Stimulated activated CD4-positive, alpha-beta T cell treated with anti-CD3 and anti-CD28 coated beads, Interleukin-15, amount 100 ng/mL, for 24 hours (primary cell): ENCODE results near the gene B4GALT5.

ENCODE experiments used
- DNase-seq: peaks from one replicate; pipeline ENCODE4 v3.0.0-alpha.2; 2020

The B4GALT5 gene

DNA sequence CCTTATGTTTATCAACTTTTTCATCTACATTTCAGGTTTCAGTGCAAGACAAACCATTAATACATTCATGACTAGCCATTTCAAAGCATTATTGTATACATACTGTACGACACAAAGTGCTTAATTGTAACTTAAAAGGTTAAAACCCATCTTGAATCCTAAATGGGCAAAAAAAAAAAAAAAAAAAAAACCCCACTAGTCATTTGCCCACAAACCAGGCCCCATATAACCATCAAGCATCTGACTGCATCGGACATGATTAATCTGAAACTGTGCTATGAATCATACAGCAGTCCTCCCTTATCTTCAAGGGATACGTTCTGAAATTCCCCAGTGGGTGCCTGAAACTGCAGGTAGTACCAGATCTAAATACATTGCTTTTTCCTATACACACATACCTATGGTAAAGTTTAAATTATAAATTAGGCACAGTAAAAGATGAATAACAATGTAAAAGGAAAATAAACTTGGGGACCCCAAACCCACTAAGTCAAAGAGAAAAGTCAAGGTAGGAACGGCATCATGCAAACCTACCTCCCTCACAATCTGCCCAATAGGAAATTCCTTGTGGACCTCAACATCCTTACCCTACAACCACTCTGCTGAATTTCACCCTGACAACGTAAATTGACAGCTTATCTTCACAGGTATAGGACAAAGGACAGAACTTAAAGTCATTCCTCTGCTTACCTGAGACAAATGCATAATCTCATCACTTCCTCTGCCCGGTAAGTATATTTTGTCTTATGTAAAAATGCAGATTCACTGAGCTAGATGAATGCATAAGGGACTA lies 14.3 kb downstream of the B4GALT5 start:
- DNase-seq = peak; percentile 47

DNA sequence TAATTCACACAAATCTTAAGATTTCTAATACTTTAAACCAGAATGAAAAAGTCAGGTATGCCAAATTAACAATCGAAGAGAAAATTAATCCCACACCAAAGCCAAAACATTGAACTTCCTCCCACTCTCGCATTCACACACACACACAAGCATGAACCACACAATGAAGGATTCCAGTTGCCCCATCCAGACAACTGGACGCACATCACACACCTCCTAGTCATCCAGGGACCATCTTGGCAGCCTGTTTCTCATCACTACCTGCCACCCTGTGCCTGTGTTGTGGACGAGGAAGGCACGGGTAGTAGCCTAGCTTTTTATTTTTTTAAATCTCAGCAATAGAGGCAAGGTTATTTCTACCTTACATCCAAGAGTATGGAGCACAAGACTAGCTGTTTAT lies 15.2 kb downstream of the B4GALT5 start:
- DNase-seq = no peak

- DNase-seq = no peak
These were observed 16.6 kb downstream of the B4GALT5 start for GRCh38 chr20:49697071-49697470.

DNA sequence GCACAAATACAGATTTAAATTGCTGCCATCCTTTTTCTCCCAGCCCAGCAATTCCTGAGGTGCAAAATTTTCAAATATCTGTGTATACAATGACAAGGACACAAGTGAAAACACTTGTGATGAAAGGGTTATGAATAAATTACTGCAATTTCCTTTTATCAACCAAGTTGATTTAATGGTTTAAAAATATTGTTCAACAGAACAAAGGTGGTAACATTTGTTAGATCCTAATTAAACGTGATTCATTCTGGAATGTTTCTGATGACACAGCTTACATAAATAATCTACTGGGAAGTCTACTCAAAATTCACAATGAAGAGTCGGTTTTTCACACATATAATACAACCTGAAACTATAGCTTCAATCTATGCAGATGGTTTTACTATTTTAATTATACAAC lies 17.1 kb downstream of the B4GALT5 start:
- DNase-seq = no peak

- DNase-seq = no peak
These were observed 17.8 kb downstream of the B4GALT5 start for GRCh38 chr20:49695830-49696229.

DNA sequence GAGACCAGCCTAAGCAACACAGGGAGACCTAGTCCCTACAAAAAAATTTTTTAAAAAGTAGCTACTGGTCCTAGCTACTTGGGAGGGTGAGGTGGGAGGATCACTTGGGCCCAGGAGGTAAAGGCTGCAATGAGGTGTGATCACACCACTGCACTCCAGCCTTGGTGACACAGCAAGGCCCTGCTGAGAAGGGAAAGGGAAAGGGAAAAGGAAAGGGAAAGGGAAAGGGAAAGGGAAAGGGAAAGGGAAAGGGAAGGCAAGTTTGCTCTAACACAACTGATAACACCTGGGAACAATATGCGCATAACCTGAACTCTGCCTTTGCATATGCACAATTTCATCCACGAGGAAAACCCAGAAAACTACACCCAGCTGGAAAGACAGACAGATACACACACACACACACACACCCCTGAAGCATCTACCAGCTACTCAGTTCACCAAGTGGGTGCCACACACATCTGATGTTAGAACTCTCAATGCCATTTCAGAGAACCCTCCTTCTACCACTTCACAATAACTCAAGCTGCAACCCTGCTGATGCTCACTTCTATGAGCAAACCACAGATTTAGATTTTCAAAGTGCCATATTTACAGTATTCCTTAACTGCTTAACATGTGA lies 19.1 kb downstream of the B4GALT5 start:
- DNase-seq = no peak

GRCh38 chr20:49693435-49694171 lies 20.1 kb downstream of the B4GALT5 start:
- no peak for DNase-seq

DNA sequence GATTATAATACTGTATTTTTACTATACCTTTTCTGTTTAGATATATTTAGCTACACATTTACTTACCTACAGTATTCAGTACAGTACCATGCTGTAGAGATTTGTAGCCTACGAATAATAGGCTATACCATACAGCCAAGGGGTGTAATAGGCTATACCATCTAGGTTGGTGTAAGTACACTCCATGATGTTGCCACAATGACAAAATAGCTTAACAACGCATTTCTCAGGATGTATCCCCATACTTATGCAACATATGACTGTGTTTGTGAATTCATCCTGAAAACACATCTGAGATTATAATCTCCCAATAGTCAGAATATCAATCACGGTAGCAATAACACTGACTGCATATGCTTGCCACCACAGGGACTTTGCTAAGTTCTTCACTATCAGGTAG lies 20.7 kb downstream of the B4GALT5 start:
- DNase-seq = no peak

DNA sequence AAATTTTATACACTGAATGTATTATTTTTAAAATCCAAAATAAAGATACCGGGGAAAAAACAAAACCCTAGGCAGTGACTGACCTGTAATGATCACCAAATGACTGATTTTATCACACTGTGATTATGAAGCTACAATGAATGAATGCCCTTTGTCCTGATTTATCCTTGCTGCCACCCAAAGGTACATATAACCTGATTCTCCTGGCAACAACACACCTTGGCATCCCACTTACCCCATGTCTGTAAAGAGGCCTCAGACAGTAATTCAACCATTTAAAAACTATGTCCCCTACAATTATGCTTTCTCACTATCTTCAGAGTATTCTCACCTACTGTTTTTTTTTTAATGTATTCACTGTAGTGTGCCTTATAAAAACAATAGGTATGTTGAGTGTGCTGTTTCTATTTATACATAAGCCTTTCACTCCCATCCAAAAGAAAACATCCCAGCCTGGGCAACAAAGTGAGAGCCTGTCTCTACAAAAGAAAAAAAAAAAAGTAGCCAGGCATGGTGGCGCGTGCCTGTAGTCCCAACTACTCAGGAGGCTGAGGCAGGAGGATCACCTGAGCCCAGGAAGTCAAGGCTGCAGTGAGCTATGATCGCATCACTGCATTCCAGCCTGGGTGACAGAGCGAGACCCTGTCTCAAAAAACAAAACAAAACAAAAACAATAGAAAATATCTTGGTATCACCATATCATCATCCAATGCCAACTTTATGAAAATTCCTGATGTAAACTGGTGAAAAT lies 21.7 kb downstream of the B4GALT5 start:
- DNase-seq = no peak

- DNase-seq = no peak
These were observed 22.6 kb downstream of the B4GALT5 start for GRCh38 chr20:49690899-49691620.

- no peak for DNase-seq
These were observed 25.8 kb downstream of the B4GALT5 start for GRCh38 chr20:49687595-49688567.

- no peak for DNase-seq
These were observed 27.9 kb downstream of the B4GALT5 start for GRCh38 chr20:49685809-49686208.

DNA sequence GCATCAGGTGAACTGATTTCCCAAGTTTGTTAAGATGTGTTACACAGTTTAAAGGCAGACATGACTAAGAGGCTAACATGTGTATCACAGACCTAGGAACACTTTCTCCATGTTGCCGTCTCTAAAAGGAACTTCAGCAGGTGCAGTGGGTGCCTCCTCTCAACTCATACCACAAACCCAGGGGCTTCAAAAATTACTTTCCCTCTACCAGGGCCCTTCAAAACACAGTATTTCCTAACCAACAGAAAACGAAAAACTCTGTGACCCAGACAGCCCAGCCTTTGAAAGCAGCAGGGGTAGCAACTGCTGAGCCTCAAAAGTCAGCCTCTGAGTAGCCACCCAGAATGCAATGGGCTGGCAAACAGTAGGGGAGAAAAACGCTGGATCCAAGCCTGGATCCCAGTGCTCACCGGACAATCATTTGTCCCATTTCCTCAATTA lies 28.5 kb downstream of the B4GALT5 start:
- DNase-seq = no peak

DNA sequence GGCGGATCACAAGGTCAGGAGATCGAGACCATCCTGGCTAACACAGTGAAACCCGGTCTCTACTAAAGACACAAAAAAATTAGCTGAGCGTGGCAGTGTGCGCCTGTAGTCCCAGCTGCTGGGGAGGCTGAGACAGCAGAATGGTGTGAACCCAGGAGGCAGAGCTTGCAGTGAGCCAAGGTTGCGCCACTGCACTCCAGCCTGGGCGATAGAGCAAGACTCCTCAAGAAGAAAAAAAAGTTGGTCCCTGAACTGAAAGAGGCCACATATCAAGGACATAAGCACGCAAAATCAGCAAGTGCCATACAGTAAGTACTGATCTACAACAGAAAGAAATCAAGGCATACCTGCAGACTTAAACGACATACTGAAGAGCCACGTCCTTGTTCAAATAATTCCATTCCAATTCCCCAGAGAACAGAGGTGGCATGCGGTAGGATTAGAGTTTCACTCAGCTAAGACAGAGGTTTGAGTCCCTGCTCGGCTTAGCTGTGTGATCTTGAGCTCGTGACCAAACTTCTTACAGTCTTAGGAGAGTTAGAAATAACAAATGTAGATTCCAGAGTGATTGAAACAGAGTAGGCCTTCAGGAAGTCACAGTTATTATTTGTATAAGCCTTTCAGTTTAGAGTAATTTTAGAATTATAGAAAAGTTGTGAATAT lies 29.2 kb downstream of the B4GALT5 start:
- DNase-seq = no peak

DNA sequence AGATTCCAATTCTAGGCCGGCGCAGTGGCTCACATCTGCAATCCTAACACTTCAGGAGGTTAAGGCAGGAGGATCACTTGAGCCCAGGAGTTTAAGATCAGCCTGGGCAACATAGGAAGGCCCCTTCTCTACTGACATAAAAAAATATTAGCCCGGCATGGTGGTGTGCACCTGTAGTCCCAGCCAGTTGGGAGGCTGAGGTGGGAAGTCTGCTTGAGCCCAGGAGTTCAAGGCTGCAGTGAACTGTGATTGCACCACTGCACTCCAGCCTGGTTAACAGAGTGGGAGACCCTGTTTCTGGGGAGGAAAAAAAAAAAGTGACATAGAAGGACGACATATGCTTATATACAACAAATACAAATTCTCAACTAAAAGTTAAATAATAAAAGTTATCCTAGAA lies 30.9 kb downstream of the B4GALT5 start:
- no peak for DNase-seq

DNA sequence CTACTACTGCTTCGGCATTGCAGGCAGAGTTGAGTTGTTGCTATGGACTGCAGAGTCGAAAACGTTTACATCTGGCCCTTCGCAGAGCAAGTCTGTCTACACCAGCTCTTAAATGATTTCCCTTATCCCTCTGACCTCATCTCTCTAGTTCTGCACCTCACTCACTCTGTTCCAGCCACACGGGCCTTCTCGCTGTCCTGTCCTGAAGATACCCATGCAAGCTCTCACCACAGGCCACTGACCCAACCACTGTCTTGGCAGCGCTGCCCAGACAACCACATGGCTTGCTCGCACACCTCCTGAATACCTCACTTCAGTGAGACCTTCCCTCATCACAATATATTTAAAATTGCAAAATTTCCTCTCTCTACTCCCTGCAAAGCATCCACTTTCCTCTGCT lies 31.4 kb downstream of the B4GALT5 start:
- no peak for DNase-seq

- no peak for DNase-seq
These were observed 31.8 kb downstream of the B4GALT5 start for GRCh38 chr20:49681850-49682216.

GRCh38 chr20:49680484-49680883 lies 33.2 kb downstream of the B4GALT5 start:
- no peak for DNase-seq

GRCh38 chr20:49679634-49680033 lies 34.0 kb downstream of the B4GALT5 start:
- no peak for DNase-seq
